ENCODE results near the gene ABCD2.
"Not testable (repeated sequence)": the region's sequence is repeated elsewhere in the genome, so short reads cannot be mapped to it uniquely, and the experiment has no call there.

ABCD2 gene

GRCh38 chr12:39553476-39553875, 66.1 kb downstream of the ABCD2 start:
- H3K4me2 ChIP-seq (ENCODE audit: insufficient read depth, low read length), result no peak overlapping the region
- no peaks in the 10 kb centered on the region for H3K27me3 ChIP-seq (ENCODE audit: insufficient read depth, low read length, poor library complexity)
- ATAC-seq (ENCODE audit: insufficient read depth, low read depth), result no peak
- H2AFZ ChIP-seq (ENCODE audit: low read depth, low read length), result no peak overlapping the region
- no peaks in the 10 kb centered on the region for H4K20me1 ChIP-seq (ENCODE audit: insufficient read depth, low read length)
- H3K79me2 ChIP-seq (ENCODE audit: insufficient read depth, low read length), result no peaks in the 10 kb centered on the region
- H3K4me1 ChIP-seq (ENCODE audit: insufficient read depth, low read length), result no peaks in the 10 kb centered on the region
- no peak overlapping the region for H3K4me3 ChIP-seq (ENCODE audit: low read depth in 1 of 2, low read length in 2 of 2)
- peaks cover 7% of the 10 kb centered on the region for H3K9me3 ChIP-seq (ENCODE audit: insufficient read depth, low read length, severe bottlenecking)
- TF ChIP-seq EZH2 (IDR thresholded peaks at IDR 0.05; ENCODE audit: borderline replicate concordance, low read depth, low read length, severe bottlenecking), result no peak
- TF ChIP-seq, protein P1, sequence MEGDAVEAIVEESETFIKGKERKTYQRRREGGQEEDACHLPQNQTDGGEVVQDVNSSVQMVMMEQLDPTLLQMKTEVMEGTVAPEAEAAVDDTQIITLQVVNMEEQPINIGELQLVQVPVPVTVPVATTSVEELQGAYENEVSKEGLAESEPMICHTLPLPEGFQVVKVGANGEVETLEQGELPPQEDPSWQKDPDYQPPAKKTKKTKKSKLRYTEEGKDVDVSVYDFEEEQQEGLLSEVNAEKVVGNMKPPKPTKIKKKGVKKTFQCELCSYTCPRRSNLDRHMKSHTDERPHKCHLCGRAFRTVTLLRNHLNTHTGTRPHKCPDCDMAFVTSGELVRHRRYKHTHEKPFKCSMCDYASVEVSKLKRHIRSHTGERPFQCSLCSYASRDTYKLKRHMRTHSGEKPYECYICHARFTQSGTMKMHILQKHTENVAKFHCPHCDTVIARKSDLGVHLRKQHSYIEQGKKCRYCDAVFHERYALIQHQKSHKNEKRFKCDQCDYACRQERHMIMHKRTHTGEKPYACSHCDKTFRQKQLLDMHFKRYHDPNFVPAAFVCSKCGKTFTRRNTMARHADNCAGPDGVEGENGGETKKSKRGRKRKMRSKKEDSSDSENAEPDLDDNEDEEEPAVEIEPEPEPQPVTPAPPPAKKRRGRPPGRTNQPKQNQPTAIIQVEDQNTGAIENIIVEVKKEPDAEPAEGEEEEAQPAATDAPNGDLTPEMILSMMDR (IDR thresholded peaks at IDR 0.05; ENCODE audit: borderline replicate concordance, extremely low read depth, low read length, poor library complexity, severe bottlenecking), result no peak
- DNase-seq, result no peak
- H3K36me3 ChIP-seq (ENCODE audit: insufficient read depth, low read length), result no peaks in the 10 kb centered on the region
- H3K27ac ChIP-seq (ENCODE audit: low read length), result no peak overlapping the region
- H3K9ac ChIP-seq (ENCODE audit: low read depth, low read length), result no peak overlapping the region

- not testable (repeated sequence) for H3K4me2 ChIP-seq (ENCODE audit: insufficient read depth, low read length); H3K27me3 ChIP-seq (ENCODE audit: insufficient read depth, low read length, poor library complexity); H3K36me3 ChIP-seq (ENCODE audit: insufficient read depth, low read length); H3K4me3 ChIP-seq (ENCODE audit: low read depth in 1 of 2, low read length in 2 of 2); H3K9ac ChIP-seq (ENCODE audit: low read depth, low read length); H3K9me3 ChIP-seq (ENCODE audit: insufficient read depth, low read length, severe bottlenecking); ATAC-seq (ENCODE audit: insufficient read depth, low read depth); H2AFZ ChIP-seq (ENCODE audit: low read depth, low read length); H3K27ac ChIP-seq (ENCODE audit: low read length); H4K20me1 ChIP-seq (ENCODE audit: insufficient read depth, low read length); H3K4me1 ChIP-seq (ENCODE audit: insufficient read depth, low read length); H3K79me2 ChIP-seq (ENCODE audit: insufficient read depth, low read length); DNase-seq
Observed at GRCh38 chr12:39544211-39544610, 75.4 kb downstream of the ABCD2 start.

- ATAC-seq (ENCODE audit: insufficient read depth, low read depth), result no peak
- TF ChIP-seq, protein P1 (IDR thresholded peaks at IDR 0.05; ENCODE audit: borderline replicate concordance, extremely low read depth, low read length, poor library complexity, severe bottlenecking), result no peak
- no peak for TF ChIP-seq EZH2 (IDR thresholded peaks at IDR 0.05; ENCODE audit: borderline replicate concordance, low read depth, low read length, severe bottlenecking)
Observed at GRCh38 chr12:39541471-39541870, 78.1 kb downstream of the ABCD2 start.

DNA sequence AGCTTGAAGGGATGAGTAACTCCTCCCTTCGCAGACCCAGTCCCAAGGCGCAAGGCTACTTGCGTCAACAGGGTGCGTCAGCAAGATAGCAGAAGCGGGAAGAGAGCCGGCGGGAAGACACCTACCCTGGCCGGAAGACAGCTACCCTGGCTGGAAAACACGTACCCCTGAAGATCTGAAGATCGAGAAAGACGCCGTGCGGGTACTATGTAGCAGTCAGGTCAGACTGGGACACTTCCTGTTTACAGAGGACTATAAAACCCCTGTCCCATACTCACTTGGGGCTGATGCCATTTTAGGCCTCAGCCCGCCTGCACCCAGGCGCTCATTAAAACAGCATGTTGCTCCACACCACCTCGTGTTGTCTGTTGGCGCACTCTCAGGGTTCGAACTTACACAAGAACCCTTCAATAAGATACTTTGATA, 80.9 kb downstream of the ABCD2 start:
- no peak for TF ChIP-seq EZH2 (IDR thresholded peaks at IDR 0.05; ENCODE audit: borderline replicate concordance, low read depth, low read length, severe bottlenecking)
- TF ChIP-seq, protein P1 (IDR thresholded peaks at IDR 0.05; ENCODE audit: borderline replicate concordance, extremely low read depth, low read length, poor library complexity, severe bottlenecking), result no peak
- Histone ChIP-seq H2AFZ (ENCODE audit: low read depth, low read length) (no peak overlapping the region), H3K27me3 (ENCODE audit: insufficient read depth, low read length, poor library complexity) (no peaks in the 10 kb centered on the region), H3K4me1 (ENCODE audit: insufficient read depth, low read length) (no peaks in the 10 kb centered on the region), H3K27ac (ENCODE audit: low read length) (no peak overlapping the region), H3K9ac (ENCODE audit: low read depth, low read length) (no peak overlapping the region), H3K4me2 (ENCODE audit: insufficient read depth, low read length) (no peak overlapping the region), H3K4me3 (ENCODE audit: low read depth in 1 of 2, low read length in 2 of 2) (no peak overlapping the region), H3K9me3 (ENCODE audit: insufficient read depth, low read length, severe bottlenecking) (no peaks in the 10 kb centered on the region), H4K20me1 (ENCODE audit: insufficient read depth, low read length) (no peaks in the 10 kb centered on the region), H3K79me2 (ENCODE audit: insufficient read depth, low read length) (no peaks in the 10 kb centered on the region), H3K36me3 (ENCODE audit: insufficient read depth, low read length) (no peaks in the 10 kb centered on the region)
- ATAC-seq (ENCODE audit: insufficient read depth, low read depth), result no peak
- DNase-seq, result no peak

More at GRCh38 chr12:39541471-39541870, 78.1 kb downstream of the ABCD2 start:
- Histone ChIP-seq H3K4me1 (ENCODE audit: insufficient read depth, low read length) (no peaks in the 10 kb centered on the region), H3K4me2 (ENCODE audit: insufficient read depth, low read length) (no peak overlapping the region), H3K36me3 (ENCODE audit: insufficient read depth, low read length) (no peaks in the 10 kb centered on the region), H3K9ac (ENCODE audit: low read depth, low read length) (no peak overlapping the region), H2AFZ (ENCODE audit: low read depth, low read length) (no peak overlapping the region), H3K79me2 (ENCODE audit: insufficient read depth, low read length) (no peaks in the 10 kb centered on the region), H3K27ac (ENCODE audit: low read length) (no peak overlapping the region), H3K27me3 (ENCODE audit: insufficient read depth, low read length, poor library complexity) (no peaks in the 10 kb centered on the region), H3K9me3 (ENCODE audit: insufficient read depth, low read length, severe bottlenecking) (no peaks in the 10 kb centered on the region), H4K20me1 (ENCODE audit: insufficient read depth, low read length) (no peaks in the 10 kb centered on the region), H3K4me3 (ENCODE audit: low read depth in 1 of 2, low read length in 2 of 2) (no peak overlapping the region)
- no peak for DNase-seq

Measured in DND-41 (cell line).